H1 (cell line): ENCODE results near the gene HMGB3. TPM values are rescaled to one million over a fixed set of nuclear protein-coding genes. Genes with fewer than 3 reads are reported as not detected.

Source experiments
- ASH2L ChIP-seq: fragments of 200-600, 300-600 bp; sonication (generic); IDR thresholded peaks from one replicate; pipeline ENCODE4 v1.7.1; 2017; ENCODE audit warnings: low read length
- CHD1 ChIP-seq: IDR thresholded peaks from 2 replicates; pipeline ENCODE4 v1.6.1; 2012; ENCODE audit warnings: low read depth, low read length, improper control_type of control experiment
- E2F6 ChIP-seq: IDR thresholded peaks from 2 replicates; pipeline ENCODE4 v1.6.1; 2012; ENCODE audit warnings: inconsistent platforms
- MAX ChIP-seq: IDR thresholded peaks from 2 replicates; pipeline ENCODE4 v1.6.1; 2012; ENCODE audit warnings: inconsistent platforms
- RBBP5 ChIP-seq: IDR thresholded peaks from 2 replicates; pipeline ENCODE4 v1.7.1; 2012; ENCODE audit warnings: low read depth, mild to moderate bottlenecking, inconsistent platforms, low read length, moderate library complexity, borderline replicate concordance
- SIN3A ChIP-seq, 2 experiments: IDR thresholded peaks in 1 of 2; conservative IDR thresholded peaks in 1 of 2; 2 replicates each; pipeline ENCODE4 v1.6.1; 2011 to 2012; ENCODE audit warnings: low read length in 2 of 2, improper control_type of control experiment in 1 of 2, low read depth in 1 of 2, mild to moderate bottlenecking in 1 of 2
- polyA plus RNA-seq, 7 experiments: library from polyadenylated mRNA; depleted of rRNA in 3 of 7; stranded (reverse) in 5 of 7; unstranded in 2 of 7; fragments of >200 nt in 5 of 7; fragments of 200-250 nt in 2 of 7; gene quantifications; 1 replicate in 5 of 7; 2 replicates in 1 of 7; 4 replicates in 1 of 7; pipeline versions ENCODE4 v1.2.1 to v1.2.3, GENCODE V29; 2011 to 2013; ENCODE audit warnings: missing spikeins in 2 of 7, mixed read lengths in 2 of 7
- total RNA-seq: library from RNA; stranded (reverse); fragmentation: NEBNext Ultra II Directional; extraction: Animal tissue kit (Norgen Biotek cat#: 25700); gene quantifications from 2 replicates; pipeline ENCODE4 v1.2.1, GENCODE V29; 2021

The HMGB3 gene
- total and polyA plus RNA-seq, 2 of the 8 experiments (the other 6 are each of a cell fraction or from before 2014, with no cell fraction given) = 55.8 to 346 TPM

GRCh38 chrX:150958177-150958576, 25.0 kb upstream of the HMGB3 start (continued):
- TF ChIP-seq RBBP5 (no peak), MAX (no peak), CHD1 (no peak), ASH2L (no peak), E2F6 (no peak), SIN3A (conservative IDR thresholded peaks at IDR 0.05 in 1 of 2, IDR thresholded peaks at IDR 0.05 in 1 of 2; ENCODE audit: low read depth in 1 of 2, low read length in 2 of 2) (no peak)
